Ovary (tissue), 3 donors: Measurements from ENCODE around the gene ST7.

Source experiments
- CTCF ChIP-seq, 3 donors: fragments of 450-650 bp in 2 of 3; fragments of 200-600 bp in 1 of 3; IDR thresholded peaks; one replicate each; pipeline versions ENCODE4 v1.5.1 to v1.8.0; 2016 to 2022; ENCODE audit warnings: antibody characterized with exemption in 3 of 3, mild to moderate bottlenecking in 1 of 3
- POLR2A ChIP-seq: fragments of 450-650 bp; IDR thresholded peaks from one replicate; pipeline ENCODE4 v1.6.1; 2017; ENCODE audit warnings: antibody characterized with exemption, mild to moderate bottlenecking, moderate library complexity
- donor health status: DM: no; HTN: no; CAD: no.

GRCh38 chr7:117008118-117008885, 55.0 kb downstream of the ST7 start:
- TF ChIP-seq CTCF (IDR thresholded peaks at IDR 0.05) (no peak), POLR2A (no peak)
